Osteoblast (primary cell): ENCODE data around the gene ROPN1L. TPM values are rescaled to one million over a fixed set of nuclear protein-coding genes. Genes with fewer than 3 reads are reported as not detected.

Experiments
- DNase-seq: peaks from one replicate; pipeline ENCODE4 v3.0.0; 2011; ENCODE audit warnings: low spot score, mixed read lengths; ENCODE audit not compliant: insufficient read length; ENCODE audit errors: missing footprints
- H2AFZ ChIP-seq: 2 replicates; pipeline ENCODE4 v1.6.0; 2011; ENCODE audit warnings: mild to moderate bottlenecking, low read length
- H3K27ac ChIP-seq: 2 replicates; pipeline ENCODE4 v1.5.1; 2011; ENCODE audit warnings: mild to moderate bottlenecking, low read depth, low read length, moderate library complexity
- H3K27me3 ChIP-seq: 2 replicates; pipeline ENCODE4 v1.6.0; 2012; ENCODE audit warnings: mild to moderate bottlenecking, control low read depth, inconsistent platforms, low read length, moderate library complexity; ENCODE audit not compliant: insufficient read depth
- H3K36me3 ChIP-seq: 2 replicates; pipeline ENCODE4 v1.5.1; 2011; ENCODE audit warnings: mild to moderate bottlenecking, low read length, control low read depth, moderate library complexity; ENCODE audit not compliant: insufficient read depth
- H3K4me1 ChIP-seq: 2 replicates; pipeline ENCODE4 v1.5.1; 2011; ENCODE audit warnings: mild to moderate bottlenecking, low read length, control low read depth, moderate library complexity; ENCODE audit not compliant: insufficient read depth
- H3K4me2 ChIP-seq: 2 replicates; pipeline ENCODE4 v1.6.0; 2011; ENCODE audit warnings: mild to moderate bottlenecking, low read length; ENCODE audit not compliant: insufficient read depth
- H3K4me3 ChIP-seq: fragments of 200-600 bp; sonication (generic); 3 replicates; pipeline ENCODE4 v1.5.1; 2012; ENCODE audit warnings: mild to moderate bottlenecking, low read length, inconsistent platforms; ENCODE audit not compliant: insufficient read depth
- H3K79me2 ChIP-seq: 2 replicates; pipeline ENCODE4 v1.6.0; 2012; ENCODE audit warnings: mild to moderate bottlenecking, low read length, control low read depth, inconsistent platforms; ENCODE audit not compliant: insufficient read depth
- H3K9me3 ChIP-seq: 2 replicates; pipeline ENCODE4 v1.5.1; 2011; ENCODE audit warnings: low read depth, low read length, control low read depth
- H4K20me1 ChIP-seq: 2 replicates; pipeline ENCODE4 v1.6.0; 2012; ENCODE audit warnings: mild to moderate bottlenecking, low read length, control low read depth; ENCODE audit not compliant: insufficient read depth
- total RNA-seq: library from RNA; depleted of rRNA; stranded (reverse); fragments of >200 nt; gene quantifications from 2 replicates; pipeline ENCODE4 v1.2.3, GENCODE V29; 2012
- TF ChIP-seq, protein P1 (sequence below): IDR thresholded peaks from 2 replicates; pipeline ENCODE4 v1.5.1; 2011; ENCODE audit warnings: mild to moderate bottlenecking, low read depth, low read length, moderate library complexity; ENCODE audit errors: extremely low read depth

Gene ROPN1L
- total RNA-seq, 1 donor = 0.72 TPM

GRCh38 chr5:10455277-10455670, 13.6 kb downstream of the ROPN1L start:
- Histone ChIP-seq H3K27me3 (no peaks in the 10 kb centered on the region), H2AFZ (no peak overlapping the region), H3K4me1 (peaks cover 33% of the 10 kb centered on the region), H3K4me2 (peak overlapping the region; percentile 71), H4K20me1 (no peaks in the 10 kb centered on the region), H3K79me2 (no peaks in the 10 kb centered on the region), H3K27ac (peak overlapping the region; percentile 67), H3K4me3 (no peak overlapping the region), H3K36me3 (no peaks in the 10 kb centered on the region), H3K9me3 (no peaks in the 10 kb centered on the region)
- DNase-seq = no peak
- TF ChIP-seq, protein P1, sequence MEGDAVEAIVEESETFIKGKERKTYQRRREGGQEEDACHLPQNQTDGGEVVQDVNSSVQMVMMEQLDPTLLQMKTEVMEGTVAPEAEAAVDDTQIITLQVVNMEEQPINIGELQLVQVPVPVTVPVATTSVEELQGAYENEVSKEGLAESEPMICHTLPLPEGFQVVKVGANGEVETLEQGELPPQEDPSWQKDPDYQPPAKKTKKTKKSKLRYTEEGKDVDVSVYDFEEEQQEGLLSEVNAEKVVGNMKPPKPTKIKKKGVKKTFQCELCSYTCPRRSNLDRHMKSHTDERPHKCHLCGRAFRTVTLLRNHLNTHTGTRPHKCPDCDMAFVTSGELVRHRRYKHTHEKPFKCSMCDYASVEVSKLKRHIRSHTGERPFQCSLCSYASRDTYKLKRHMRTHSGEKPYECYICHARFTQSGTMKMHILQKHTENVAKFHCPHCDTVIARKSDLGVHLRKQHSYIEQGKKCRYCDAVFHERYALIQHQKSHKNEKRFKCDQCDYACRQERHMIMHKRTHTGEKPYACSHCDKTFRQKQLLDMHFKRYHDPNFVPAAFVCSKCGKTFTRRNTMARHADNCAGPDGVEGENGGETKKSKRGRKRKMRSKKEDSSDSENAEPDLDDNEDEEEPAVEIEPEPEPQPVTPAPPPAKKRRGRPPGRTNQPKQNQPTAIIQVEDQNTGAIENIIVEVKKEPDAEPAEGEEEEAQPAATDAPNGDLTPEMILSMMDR = no peak

DNA sequence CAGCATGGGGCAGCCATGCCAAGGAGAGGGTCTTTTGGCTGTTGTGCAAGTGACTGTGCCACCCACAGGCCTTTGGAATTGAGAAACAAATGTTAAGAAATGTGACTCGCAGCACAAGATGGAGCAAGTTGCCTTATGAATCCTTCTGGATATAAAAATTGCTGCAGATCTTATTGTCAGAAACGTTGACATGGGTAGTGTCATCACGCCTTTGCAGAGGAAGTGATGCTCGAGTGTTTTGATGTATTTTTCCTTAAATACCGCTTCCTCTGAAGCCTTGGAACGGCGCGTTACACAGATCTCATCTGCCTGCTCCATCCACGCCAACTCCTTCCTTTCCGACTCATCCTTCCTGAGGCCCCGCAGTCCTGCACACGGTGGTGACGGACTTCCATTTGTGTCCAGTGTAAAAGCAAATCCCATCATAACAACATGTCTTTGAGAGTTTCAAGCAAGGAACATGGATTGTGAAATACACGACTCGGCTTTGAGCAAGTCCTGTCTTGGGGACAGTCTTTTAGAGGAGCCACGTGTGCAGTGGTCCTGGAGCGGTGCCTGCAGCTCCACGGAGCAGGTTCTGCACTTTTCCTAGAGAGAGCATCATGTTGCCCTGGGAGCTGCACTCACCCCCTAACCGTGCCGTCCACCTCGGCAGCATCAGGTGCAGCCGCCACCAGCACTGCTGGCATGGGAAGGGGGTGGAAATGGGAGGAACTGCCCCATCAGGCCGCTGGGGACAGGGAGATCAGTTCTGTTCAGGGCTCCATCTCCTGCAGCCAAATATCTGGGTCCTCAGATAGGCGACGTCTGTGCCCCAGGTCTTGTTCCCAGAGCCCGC, 15.1 kb downstream of the ROPN1L start:
- peak overlapping the region; percentile 0 for H2AFZ ChIP-seq
- H3K79me2 ChIP-seq = no peaks in the 10 kb centered on the region
- H3K27me3 ChIP-seq = no peaks in the 10 kb centered on the region
- no peaks in the 10 kb centered on the region for H3K36me3 ChIP-seq
- no peak overlapping the region for H3K4me3 ChIP-seq
- TF ChIP-seq, protein P1 = no peak
- no peak for DNase-seq
- H3K27ac ChIP-seq = no peak overlapping the region
- H3K4me2 ChIP-seq = peak overlapping the region; percentile 14
- H4K20me1 ChIP-seq = no peaks in the 10 kb centered on the region
- H3K4me1 ChIP-seq = peaks cover 33% of the 10 kb centered on the region
- no peaks in the 10 kb centered on the region for H3K9me3 ChIP-seq

GRCh38 chr5:10457682-10458574, 16.2 kb downstream of the ROPN1L start:
- H3K4me1 ChIP-seq = peaks cover 32% of the 10 kb centered on the region
- no peak for DNase-seq
- no peaks in the 10 kb centered on the region for H3K36me3 ChIP-seq

More at GRCh38 chr5:10457682-10458574, 16.2 kb downstream of the ROPN1L start:
- Histone ChIP-seq H3K27ac (no peak overlapping the region), H3K4me3 (no peak overlapping the region), H3K79me2 (no peaks in the 10 kb centered on the region), H4K20me1 (no peaks in the 10 kb centered on the region), H3K4me2 (no peak overlapping the region), H2AFZ (no peak overlapping the region), H3K27me3 (peaks cover 2% of the 10 kb centered on the region), H3K9me3 (no peaks in the 10 kb centered on the region)
- TF ChIP-seq, protein P1 = no peak
